CD8-positive, alpha-beta memory T cell (primary cell): ENCODE measurements around the gene GFRA1. TPM values are rescaled to one million over a fixed set of nuclear protein-coding genes. Genes with fewer than 3 reads are reported as not detected.

ENCODE experiments used
- CTCF ChIA-PET: fragments of 350-600 bp; sonication (Branson Sonifier 250); formaldehyde crosslinking; loops from one replicate; lab custom pipeline; 2021; ENCODE audit warnings: antibody characterized with exemption; lab: Charles Lee
- POLR2A ChIA-PET: fragments of 350-600 bp; sonication (Branson Sonifier 250); formaldehyde crosslinking; loops from one replicate; lab custom pipeline; 2021; ENCODE audit warnings: antibody characterized with exemption; lab: Charles Lee
- DNase-seq, 5 donors: peaks; one replicate each; pipeline versions ENCODE4 v3.0.0 to v3.0.0-alpha.2; 2020 to 2022; ENCODE audit warnings: mixed read lengths in 1 of 5
- H3K27ac ChIP-seq: one replicate; pipeline ENCODE4 v1.7.0; 2013; ENCODE audit warnings: low read depth, mild to moderate bottlenecking, low read length, moderate library complexity
- H3K27me3 ChIP-seq: 2 replicates; pipeline ENCODE4 v1.7.0; 2013; ENCODE audit warnings: low read length, mild to moderate bottlenecking; ENCODE audit not compliant: insufficient read depth, poor library complexity, severe bottlenecking
- H3K36me3 ChIP-seq: 2 replicates; pipeline ENCODE4 v1.7.0; 2013; ENCODE audit warnings: mild to moderate bottlenecking, low read length, moderate library complexity; ENCODE audit not compliant: insufficient read depth
- H3K4me1 ChIP-seq: 2 replicates; pipeline ENCODE4 v1.7.0; 2013; ENCODE audit warnings: mild to moderate bottlenecking, low read length, moderate library complexity; ENCODE audit not compliant: insufficient read depth
- H3K4me3 ChIP-seq: 2 replicates; pipeline ENCODE4 v1.7.0; 2013; ENCODE audit warnings: mild to moderate bottlenecking, low read length
- H3K9me3 ChIP-seq: 2 replicates; pipeline ENCODE4 v1.7.0; 2013; ENCODE audit warnings: mild to moderate bottlenecking, low read length
- H3K27ac Mint-ChIP-seq, 8 donors: one replicate each; pipeline ENCODE4 v1.8.0; 2020 to 2021; ENCODE audit warnings: mixed read lengths in 8 of 8, mild to moderate bottlenecking in 6 of 8, inconsistent platforms in 3 of 8, moderate library complexity in 3 of 8
- H3K27me3 Mint-ChIP-seq, 2 donors: one replicate each; pipeline ENCODE4 v1.8.0; 2020 to 2021; ENCODE audit warnings: mixed read lengths in 2 of 2, mild to moderate bottlenecking in 1 of 2, moderate library complexity in 1 of 2
- H3K36me3 Mint-ChIP-seq, 3 donors: one replicate each; pipeline ENCODE4 v1.8.0; 2020 to 2021; ENCODE audit warnings: mixed read lengths in 3 of 3, inconsistent platforms in 1 of 3, mild to moderate bottlenecking in 1 of 3
- H3K4me1 Mint-ChIP-seq, 3 donors: one replicate each; pipeline ENCODE4 v1.8.0; 2020 to 2021; ENCODE audit warnings: mixed read lengths in 3 of 3, inconsistent platforms in 1 of 3, mild to moderate bottlenecking in 1 of 3
- H3K4me3 Mint-ChIP-seq, 7 donors: one replicate each; pipeline ENCODE4 v1.8.0; 2020 to 2021; ENCODE audit warnings: mixed read lengths in 7 of 7, mild to moderate bottlenecking in 6 of 7, moderate library complexity in 4 of 7, inconsistent platforms in 2 of 7
- H3K9me3 Mint-ChIP-seq, 5 donors: one replicate each; pipeline ENCODE4 v1.8.0; 2020 to 2022; ENCODE audit warnings: mixed read lengths in 5 of 5, mild to moderate bottlenecking in 3 of 5, moderate library complexity in 2 of 5, inconsistent platforms in 1 of 5
- polyA plus RNA-seq: library from polyadenylated mRNA; unstranded; fragments of 300-500 nt; fragmentation: Illumina TruSeq; gene quantifications from one replicate; pipeline ENCODE4 v1.2.3, GENCODE V29; 2021
- total RNA-seq, 2 experiments: library from RNA; stranded (reverse); gene quantifications; one replicate each; pipeline ENCODE4 v1.2.3, GENCODE V29; 2021

The GFRA1 gene
- total and polyA plus RNA-seq, 3 experiments from 2014 or later, result not detected

DNA sequence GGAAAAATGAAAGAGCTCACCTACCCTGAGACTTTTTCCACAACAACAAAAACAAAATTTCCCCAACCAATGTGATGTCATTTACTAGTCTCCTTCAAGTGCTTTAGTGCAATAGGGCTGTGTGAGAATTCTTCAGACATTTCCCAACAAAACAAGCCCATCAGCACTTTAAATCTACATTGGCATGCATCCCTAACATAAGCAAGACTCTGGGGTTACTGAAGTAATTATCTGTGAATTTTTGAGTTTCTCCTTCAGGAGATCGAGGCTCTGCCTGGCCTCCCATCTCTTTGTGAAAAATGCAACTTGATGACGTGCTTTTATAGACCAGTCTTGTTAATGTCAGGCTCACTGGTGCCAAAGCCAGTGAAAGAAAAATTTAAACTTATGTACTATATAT lies 255.6 kb downstream of the GFRA1 start:
- H3K4me3 Mint-ChIP-seq, result no peak overlapping the region
- Histone ChIP-seq H3K36me3 (no peaks in the 10 kb centered on the region), H3K4me1 (no peaks in the 10 kb centered on the region), H3K27ac (no peak overlapping the region), H3K27me3 (no peaks in the 10 kb centered on the region), H3K9me3 (no peaks in the 10 kb centered on the region), H3K4me3 (no peak overlapping the region)
- H3K27me3 Mint-ChIP-seq, result no peaks in the 10 kb centered on the region
- H3K4me1 Mint-ChIP-seq, result no peaks in the 10 kb centered on the region
- H3K27ac Mint-ChIP-seq, result no peak overlapping the region
- DNase-seq, result no peak
- H3K36me3 Mint-ChIP-seq, result no peaks in the 10 kb centered on the region
- CTCF ChIA-PET, result no interaction called here
- POLR2A ChIA-PET, result no interaction called here
- peaks cover 0 to 8% (median 6%) of the 10 kb centered on the region in 5 donors for H3K9me3 Mint-ChIP-seq

GRCh38 chr10:116015583-116016333 lies 257.2 kb downstream of the GFRA1 start:
- POLR2A ChIA-PET, result no interaction called here
- Mint-ChIP-seq H3K36me3 (no peaks in the 10 kb centered on the region), H3K27me3 (no peaks in the 10 kb centered on the region), H3K27ac (no peak overlapping the region), H3K9me3 (peaks cover 0 to 8% (median 3%) of the 10 kb centered on the region in 5 donors), H3K4me1 (no peaks in the 10 kb centered on the region), H3K4me3 (no peak overlapping the region)
- no peaks in the 10 kb centered on the region for H3K9me3 ChIP-seq
- no peak for DNase-seq
- no peak overlapping the region for H3K4me3 ChIP-seq
- H3K27me3 ChIP-seq, result no peaks in the 10 kb centered on the region
- H3K36me3 ChIP-seq, result no peaks in the 10 kb centered on the region
- CTCF ChIA-PET, result no interaction called here
- no peaks in the 10 kb centered on the region for H3K4me1 ChIP-seq
- H3K27ac ChIP-seq, result no peak overlapping the region

GRCh38 chr10:116014871-116015582 lies 258.0 kb downstream of the GFRA1 start:
- Mint-ChIP-seq H3K4me3 (no peak overlapping the region), H3K27me3 (no peaks in the 10 kb centered on the region), H3K27ac (no peak overlapping the region), H3K4me1 (no peaks in the 10 kb centered on the region), H3K36me3 (no peaks in the 10 kb centered on the region), H3K9me3 (peaks cover 3 to 8% (median 4%) of the 10 kb centered on the region in 5 donors)
- H3K27ac ChIP-seq, result no peak overlapping the region
- H3K4me3 ChIP-seq, result no peak overlapping the region
- DNase-seq, result no peak
- H3K36me3 ChIP-seq, result no peaks in the 10 kb centered on the region
- ChIA-PET CTCF (no interaction called here), POLR2A (no interaction called here)
- H3K4me1 ChIP-seq, result no peaks in the 10 kb centered on the region
- no peaks in the 10 kb centered on the region for H3K27me3 ChIP-seq
- H3K9me3 ChIP-seq, result no peaks in the 10 kb centered on the region

- H3K4me3 ChIP-seq, result no peak overlapping the region
- no peaks in the 10 kb centered on the region for H3K27me3 Mint-ChIP-seq
- no peaks in the 10 kb centered on the region for H3K27me3 ChIP-seq
- ChIA-PET CTCF (no interaction called here), POLR2A (no interaction called here)
- H3K4me3 Mint-ChIP-seq, result no peak overlapping the region
- no peaks in the 10 kb centered on the region for H3K9me3 ChIP-seq
- peaks cover 3 to 8% (median 7%) of the 10 kb centered on the region in 5 donors for H3K9me3 Mint-ChIP-seq
- H3K27ac Mint-ChIP-seq, result no peak overlapping the region
- DNase-seq, result no peak
- no peaks in the 10 kb centered on the region for H3K4me1 Mint-ChIP-seq
- no peaks in the 10 kb centered on the region for H3K36me3 Mint-ChIP-seq
- H3K4me1 ChIP-seq, result no peaks in the 10 kb centered on the region
- no peak overlapping the region for H3K27ac ChIP-seq
- H3K36me3 ChIP-seq, result no peaks in the 10 kb centered on the region
Measured at GRCh38 chr10:116014326-116014725, 258.7 kb downstream of the GFRA1 start.

- ChIA-PET CTCF (no interaction called here), POLR2A (no interaction called here)
- Mint-ChIP-seq H3K9me3 (peaks cover 1 to 11% (median 8%) of the 10 kb centered on the region in 5 donors), H3K27me3 (no peaks in the 10 kb centered on the region), H3K4me1 (no peaks in the 10 kb centered on the region), H3K4me3 (no peak overlapping the region), H3K36me3 (no peaks in the 10 kb centered on the region), H3K27ac (no peak overlapping the region)
- Histone ChIP-seq H3K4me1 (no peaks in the 10 kb centered on the region), H3K27me3 (no peaks in the 10 kb centered on the region), H3K36me3 (no peaks in the 10 kb centered on the region), H3K9me3 (no peaks in the 10 kb centered on the region), H3K4me3 (no peak overlapping the region), H3K27ac (no peak overlapping the region)
- no peak for DNase-seq
Measured at GRCh38 chr10:116011929-116012328, 261.1 kb downstream of the GFRA1 start.

DNA sequence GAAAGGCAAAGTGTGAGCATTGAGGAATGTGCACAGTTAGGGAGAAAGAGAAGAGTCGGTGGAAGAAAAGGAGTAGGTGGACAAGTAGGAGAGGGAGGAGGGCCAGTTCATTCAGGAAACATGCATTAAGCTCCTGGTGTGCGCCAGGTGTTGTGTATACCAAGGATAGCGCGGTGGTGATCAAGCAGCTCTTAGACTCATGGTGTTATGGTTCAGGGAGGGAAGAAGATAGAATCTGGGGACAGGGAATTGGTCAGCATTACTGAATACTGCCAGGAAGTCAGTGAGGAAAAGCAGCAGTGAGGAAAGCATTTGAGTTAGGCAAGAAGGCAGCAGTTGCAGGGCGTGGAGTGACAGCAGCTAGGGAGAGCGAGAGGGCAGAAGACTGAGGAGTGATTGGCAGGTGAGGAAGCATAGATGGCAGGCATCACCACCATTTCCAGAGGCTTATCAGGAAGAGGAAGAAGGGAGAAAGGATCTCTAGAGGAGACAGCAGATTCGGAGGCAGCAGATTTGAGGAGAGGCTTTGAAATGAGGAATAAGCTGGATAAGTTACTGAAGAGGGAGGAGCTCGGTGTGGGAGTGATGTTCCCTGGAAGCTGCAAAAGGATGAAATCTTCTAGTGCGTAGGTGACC lies 265.6 kb downstream of the GFRA1 start:
- no peaks in the 10 kb centered on the region for H3K9me3 ChIP-seq
- CTCF ChIA-PET, result no interaction called here
- no peaks in the 10 kb centered on the region for H3K36me3 ChIP-seq
- POLR2A ChIA-PET, result no interaction called here
- H3K27me3 ChIP-seq, result no peaks in the 10 kb centered on the region
- no peaks in the 10 kb centered on the region for H3K4me1 ChIP-seq
- no peak overlapping the region for H3K4me3 ChIP-seq
- no peak for DNase-seq
- H3K4me3 Mint-ChIP-seq, result no peak overlapping the region
- no peaks in the 10 kb centered on the region for H3K36me3 Mint-ChIP-seq
- H3K27ac ChIP-seq, result no peak overlapping the region
- H3K27ac Mint-ChIP-seq, result no peak overlapping the region
- H3K27me3 Mint-ChIP-seq, result no peaks in the 10 kb centered on the region
- peaks cover 0 to 11% (median 4%) of the 10 kb centered on the region in 5 donors for H3K9me3 Mint-ChIP-seq
- no peaks in the 10 kb centered on the region for H3K4me1 Mint-ChIP-seq

Other genes starting within 250 kb of the GFRA1 start
- not detected for gene CCDC172, start 51.2 kb upstream of the GFRA1 start, total RNA-seq
- gene CCDC172, start 51.2 kb upstream of the GFRA1 start, polyA plus RNA-seq, result not detected
- gene PNLIPRP3, start 154.6 kb upstream of the GFRA1 start, total RNA-seq, result not detected
- not detected for gene PNLIPRP3, start 154.6 kb upstream of the GFRA1 start, polyA plus RNA-seq